Measurements from ENCODE around the gene SDC3.

Gene SDC3

GRCh38 chr1:30928789-30929134 is 20.2 kb upstream of the SDC3 start:
- no peak for DNase-seq (ENCODE audit: low read depth)
- no peak overlapping the region for H3K4me3 ChIP-seq (ENCODE audit: control insufficient read depth, low read depth, low read length)
- no peak for TF ChIP-seq CTCF (conservative IDR thresholded peaks at IDR 0.05; ENCODE audit: control insufficient read depth, insufficient read depth, low read depth, low read length)

- H3K4me3 ChIP-seq (ENCODE audit: control insufficient read depth, low read depth, low read length), result no peak overlapping the region
- no peak for DNase-seq (ENCODE audit: low read depth)
- TF ChIP-seq CTCF (conservative IDR thresholded peaks at IDR 0.05; ENCODE audit: control insufficient read depth, insufficient read depth, low read depth, low read length), result no peak
Observed at GRCh38 chr1:30928171-30928570, 19.6 kb upstream of the SDC3 start.

- DNase-seq (ENCODE audit: low read depth), result no peak
- no peak for TF ChIP-seq CTCF (conservative IDR thresholded peaks at IDR 0.05; ENCODE audit: control insufficient read depth, insufficient read depth, low read depth, low read length)
- no peak overlapping the region for H3K4me3 ChIP-seq (ENCODE audit: control insufficient read depth, low read depth, low read length)
Observed at GRCh38 chr1:30927448-30927847, 18.9 kb upstream of the SDC3 start.

- no peak for TF ChIP-seq CTCF (conservative IDR thresholded peaks at IDR 0.05; ENCODE audit: control insufficient read depth, insufficient read depth, low read depth, low read length)
- H3K4me3 ChIP-seq (ENCODE audit: control insufficient read depth, low read depth, low read length), result no peak overlapping the region
- no peak for DNase-seq (ENCODE audit: low read depth)
Observed at GRCh38 chr1:30923597-30923996, 15.0 kb upstream of the SDC3 start.

GRCh38 chr1:30920827-30921226 is 12.3 kb upstream of the SDC3 start:
- peak; percentile 83 for DNase-seq (ENCODE audit: low read depth)
- H3K4me3 ChIP-seq (ENCODE audit: control insufficient read depth, low read depth, low read length), result no peak overlapping the region
- no peak for TF ChIP-seq CTCF (conservative IDR thresholded peaks at IDR 0.05; ENCODE audit: control insufficient read depth, insufficient read depth, low read depth, low read length)

GRCh38 chr1:30919025-30919881 is 10.7 kb upstream of the SDC3 start:
- peak; percentile 79 for DNase-seq (ENCODE audit: low read depth)
- TF ChIP-seq CTCF (conservative IDR thresholded peaks at IDR 0.05; ENCODE audit: control insufficient read depth, insufficient read depth, low read depth, low read length), result no peak
- no peak overlapping the region for H3K4me3 ChIP-seq (ENCODE audit: control insufficient read depth, low read depth, low read length)
